ENCODE data around the gene PCDH1. TPM values are rescaled to one million over a fixed set of nuclear protein-coding genes. Genes with fewer than 3 reads are reported as not detected.

Gene PCDH1
- total and polyA plus RNA-seq, 11 donors = 10.2 to 106 (median 19.2) TPM

DNA sequence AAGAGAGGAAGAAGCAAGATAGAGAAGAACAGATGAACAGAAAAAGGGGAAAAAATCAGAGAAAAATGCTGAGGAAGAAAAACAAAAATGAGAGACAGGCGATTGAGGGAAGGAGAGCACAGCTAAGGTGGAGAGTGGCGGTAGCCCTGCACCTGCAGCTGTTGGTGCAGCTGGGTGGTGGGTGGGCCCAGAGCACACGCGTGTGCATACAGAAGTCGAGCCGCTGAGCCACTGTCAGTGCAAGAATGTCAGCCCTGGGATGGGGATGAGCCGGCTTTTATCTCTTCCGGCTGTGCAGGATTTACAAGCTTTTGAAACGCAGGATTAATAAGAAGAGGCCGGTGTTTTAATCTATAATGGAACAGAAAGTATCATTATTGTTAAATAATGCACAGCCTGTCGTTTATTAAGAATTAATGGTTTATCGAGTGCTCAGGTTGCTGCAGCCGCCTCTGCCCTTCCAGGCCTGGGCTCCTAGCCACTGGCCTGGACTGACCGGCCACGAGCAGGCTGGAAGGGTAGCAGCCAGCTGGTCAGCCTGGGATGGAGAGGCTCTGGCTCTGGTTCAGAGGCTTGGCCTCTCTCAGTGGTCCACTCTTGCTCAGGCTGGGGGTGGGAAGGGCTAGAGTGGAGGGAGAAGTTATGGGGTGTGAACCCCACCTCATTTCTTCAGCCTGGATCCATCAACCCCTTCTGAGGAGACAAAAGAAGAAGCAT is 68.7 kb downstream of the PCDH1 start:
- ATAC-seq = no peak
- Histone ChIP-seq H3K9me3 (no peaks in the 10 kb centered on the region), H3K27me3 (peaks cover 0 to 38% (median 5%) of the 10 kb centered on the region in 9 donors), H3K4me3 (no peak overlapping the region), H3K27ac (no peak overlapping the region), H3K4me1 (peaks cover 3 to 67% (median 39%) of the 10 kb centered on the region in 12 donors), H3K36me3 (no peaks in the 10 kb centered on the region)
- no peak for DNase-seq
- 74 to 77% (median 76%) methylated on average over 15 of the region's 15 CpGs for WGBS, 4 donors
- intact Hi-C loops (cut with DNase I) = loop anchor here (5.0 to 10.0 kb wide), 7 partner anchors 38 to 112 kb away; partner anchors contain the start of gene PCDH1 (in 5 of the 10)
- TF ChIP-seq, protein P1, sequence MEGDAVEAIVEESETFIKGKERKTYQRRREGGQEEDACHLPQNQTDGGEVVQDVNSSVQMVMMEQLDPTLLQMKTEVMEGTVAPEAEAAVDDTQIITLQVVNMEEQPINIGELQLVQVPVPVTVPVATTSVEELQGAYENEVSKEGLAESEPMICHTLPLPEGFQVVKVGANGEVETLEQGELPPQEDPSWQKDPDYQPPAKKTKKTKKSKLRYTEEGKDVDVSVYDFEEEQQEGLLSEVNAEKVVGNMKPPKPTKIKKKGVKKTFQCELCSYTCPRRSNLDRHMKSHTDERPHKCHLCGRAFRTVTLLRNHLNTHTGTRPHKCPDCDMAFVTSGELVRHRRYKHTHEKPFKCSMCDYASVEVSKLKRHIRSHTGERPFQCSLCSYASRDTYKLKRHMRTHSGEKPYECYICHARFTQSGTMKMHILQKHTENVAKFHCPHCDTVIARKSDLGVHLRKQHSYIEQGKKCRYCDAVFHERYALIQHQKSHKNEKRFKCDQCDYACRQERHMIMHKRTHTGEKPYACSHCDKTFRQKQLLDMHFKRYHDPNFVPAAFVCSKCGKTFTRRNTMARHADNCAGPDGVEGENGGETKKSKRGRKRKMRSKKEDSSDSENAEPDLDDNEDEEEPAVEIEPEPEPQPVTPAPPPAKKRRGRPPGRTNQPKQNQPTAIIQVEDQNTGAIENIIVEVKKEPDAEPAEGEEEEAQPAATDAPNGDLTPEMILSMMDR (IDR thresholded peaks at IDR 0.05) = no peak
- TF ChIP-seq POLR2A (IDR thresholded peaks at IDR 0.05) = no peak

DNA sequence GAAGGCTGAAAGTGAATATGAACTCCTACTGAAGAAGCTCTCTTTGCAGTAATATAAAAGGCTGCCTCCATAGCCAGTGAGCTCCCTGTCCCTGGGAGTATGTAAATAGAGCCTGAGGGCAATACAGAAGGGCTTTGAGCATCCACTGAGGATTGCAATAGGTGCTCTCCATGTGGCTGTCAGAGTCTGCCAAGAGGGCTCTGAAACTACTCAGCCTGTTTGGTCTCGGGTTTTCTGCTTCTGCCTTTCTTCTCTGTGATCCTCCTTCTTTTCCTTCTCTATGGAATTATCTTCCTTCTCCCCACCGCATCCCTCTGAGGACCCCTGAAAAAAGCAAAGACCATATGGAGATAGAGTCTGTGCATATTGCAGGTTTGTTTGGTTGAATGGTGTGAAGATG is 69.4 kb downstream of the PCDH1 start:
- 79 to 96% (median 83%) methylated on average over 2 of the region's 2 CpGs for WGBS, 4 donors
- H3K27me3 ChIP-seq = peaks cover 0 to 42% (median 5%) of the 10 kb centered on the region in 9 donors
- intact Hi-C loops (cut with DNase I) = loop anchor here in 5 of 10 donors (5.0 kb wide), 3 partner anchors 38 to 68 kb away; partner anchors contain the start of gene PCDH1 (in 2 of the 5)
- no peak for TF ChIP-seq POLR2A (IDR thresholded peaks at IDR 0.05)
- TF ChIP-seq, protein P1 (IDR thresholded peaks at IDR 0.05) = no peak
- no peak for ATAC-seq
- no peak for DNase-seq
- peak overlapping the region in 4 of 12 donors; percentile 3 to 69 (median 28) for H3K27ac ChIP-seq
- H3K4me3 ChIP-seq = no peak overlapping the region
- no peaks in the 10 kb centered on the region for H3K9me3 ChIP-seq
- no peaks in the 10 kb centered on the region for H3K36me3 ChIP-seq
- H3K4me1 ChIP-seq = peaks cover 2 to 67% (median 38%) of the 10 kb centered on the region in 12 donors

DNA sequence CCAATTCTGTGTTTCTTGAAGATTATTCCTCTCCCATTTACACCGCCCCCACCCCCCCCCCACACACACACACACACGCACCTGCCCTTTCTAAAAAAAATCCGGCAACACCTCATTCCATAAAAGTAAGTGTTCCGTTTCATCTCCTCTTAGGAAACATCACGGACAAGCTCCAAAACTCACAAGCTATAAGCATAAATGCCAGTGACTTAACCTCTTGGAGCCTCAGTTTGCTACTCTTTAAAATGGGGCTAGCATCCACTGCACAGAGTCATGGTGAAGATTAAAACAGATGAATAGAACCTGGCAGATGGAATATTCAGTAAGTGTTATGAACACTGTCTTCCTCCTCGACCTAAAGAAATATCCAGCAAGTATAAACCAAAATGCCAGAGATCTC is 70.5 kb downstream of the PCDH1 start:
- Histone ChIP-seq H3K27me3 (peaks cover 0 to 42% (median 5%) of the 10 kb centered on the region in 9 donors), H3K36me3 (no peaks in the 10 kb centered on the region)
- ATAC-seq = no peak

DNA sequence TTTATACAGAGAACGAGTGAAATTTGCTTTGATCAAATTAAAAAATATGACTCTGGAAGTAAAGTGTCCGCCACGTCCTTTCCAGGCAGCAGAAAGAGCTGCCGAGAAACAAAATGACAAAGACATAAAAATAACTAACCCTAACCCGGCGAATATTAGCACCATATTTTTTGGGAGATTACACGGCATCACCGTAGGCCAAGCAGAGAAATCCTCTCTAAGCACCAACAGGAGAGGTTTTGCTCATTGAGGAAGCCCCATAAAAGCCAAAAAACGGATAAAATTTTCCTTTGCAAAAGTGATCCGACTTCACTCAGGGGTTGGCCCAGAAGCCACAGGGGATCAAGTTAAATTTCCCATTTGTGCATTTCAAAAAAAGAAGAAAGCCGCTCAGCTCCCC is 70.9 kb downstream of the PCDH1 start:
- Histone ChIP-seq H3K27me3 (peaks cover 0 to 40% (median 5%) of the 10 kb centered on the region in 9 donors), H3K36me3 (no peaks in the 10 kb centered on the region), H3K4me1 (peaks cover 0 to 66% (median 34%) of the 10 kb centered on the region in 12 donors), H3K27ac (peak overlapping the region in 11 of 12 donors; percentile 69 to 94 (median 84)), H3K9me3 (no peaks in the 10 kb centered on the region), H3K4me3 (no peak overlapping the region)
- intact Hi-C loops (cut with DNase I) = loop anchor here in 5 of 10 donors (2.0 to 5.0 kb wide), 4 partner anchors 40 to 71 kb away; partner anchors contain the start of gene PCDH1 (in 3 of the 5)
- ATAC-seq = no peak
- DNase-seq = no peak
- TF ChIP-seq, protein P1 (IDR thresholded peaks at IDR 0.05) = no peak
- TF ChIP-seq POLR2A (IDR thresholded peaks at IDR 0.05) = no peak
- 71 to 81% (median 74%) methylated on average over 11 of the region's 11 CpGs for WGBS, 4 donors

More for the DNA sequence above, 70.5 kb downstream of the PCDH1 start:
- no peak for DNase-seq
- 57 to 73% (median 67%) methylated on average over 6 of the region's 6 CpGs for WGBS, 4 donors
- no peak for TF ChIP-seq POLR2A (IDR thresholded peaks at IDR 0.05)
- TF ChIP-seq, protein P1 (IDR thresholded peaks at IDR 0.05) = no peak
- Histone ChIP-seq H3K4me3 (no peak overlapping the region), H3K9me3 (no peaks in the 10 kb centered on the region), H3K27ac (peak overlapping the region in 4 of 12 donors; percentile 29 to 87 (median 50)), H3K4me1 (peaks cover 0 to 69% (median 34%) of the 10 kb centered on the region in 12 donors)
- intact Hi-C loops (cut with DNase I) = loop anchor here in 5 of 10 donors (2.0 to 5.0 kb wide), 4 partner anchors 40 to 71 kb away; partner anchors contain the start of gene PCDH1 (in 3 of the 5)

Data from heart left ventricle (tissue), 16 donors.